Measurements from ENCODE around the gene ELMO1.

ELMO1 gene

DNA sequence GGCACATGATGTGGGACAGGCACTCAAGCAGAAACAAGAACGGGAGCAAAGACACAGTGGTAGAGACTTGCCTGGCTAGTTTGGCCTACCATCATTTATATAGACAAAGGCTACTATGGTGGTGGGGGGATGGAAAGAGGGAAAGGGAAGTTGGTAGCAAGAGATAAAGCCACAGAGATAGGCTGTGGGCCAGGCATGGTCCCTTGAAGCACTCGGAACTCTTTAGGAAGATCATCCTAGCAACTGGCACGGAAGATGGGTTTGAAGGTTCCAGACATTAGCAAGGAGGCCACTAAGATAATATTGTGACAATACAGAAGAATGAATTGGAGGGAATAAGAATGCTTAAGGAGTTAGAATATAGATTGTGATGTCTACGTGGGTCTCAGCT, 319.6 kb downstream of the ELMO1 start:
- no peak for DNase-seq (ENCODE audit: low read depth in 2 of 2)

- DNase-seq (ENCODE audit: low read depth in 2 of 2), result no peak
Measured at GRCh38 chr7:37128327-37129034, 320.2 kb downstream of the ELMO1 start.

DNA sequence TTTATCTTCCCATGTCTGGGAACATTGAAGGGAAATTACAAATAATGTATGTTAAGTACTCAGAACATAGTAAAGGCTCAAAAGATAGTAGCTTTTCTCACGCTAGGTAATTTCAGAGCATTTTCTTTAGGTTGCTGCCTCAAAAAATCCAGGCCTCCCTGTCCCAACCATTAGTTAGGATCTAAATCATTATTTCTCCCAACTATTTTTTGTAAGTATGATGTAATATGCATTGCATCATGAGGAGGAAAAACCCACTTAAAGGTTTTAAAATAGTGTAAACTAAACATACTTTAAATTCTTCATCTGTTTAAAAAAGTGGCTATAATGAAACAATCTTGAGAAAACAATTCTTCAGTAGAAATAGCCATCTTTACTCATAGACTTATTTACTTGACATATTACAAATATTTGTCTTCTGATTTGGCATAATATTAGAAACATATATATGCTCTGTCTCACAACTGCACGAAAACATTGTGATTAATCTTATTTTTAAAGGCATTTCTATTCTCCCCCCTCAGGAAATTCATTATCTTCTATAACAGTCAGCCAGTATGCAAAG, 329.3 kb downstream of the ELMO1 start:
- no peak for DNase-seq (ENCODE audit: low read depth in 2 of 2)

DNA sequence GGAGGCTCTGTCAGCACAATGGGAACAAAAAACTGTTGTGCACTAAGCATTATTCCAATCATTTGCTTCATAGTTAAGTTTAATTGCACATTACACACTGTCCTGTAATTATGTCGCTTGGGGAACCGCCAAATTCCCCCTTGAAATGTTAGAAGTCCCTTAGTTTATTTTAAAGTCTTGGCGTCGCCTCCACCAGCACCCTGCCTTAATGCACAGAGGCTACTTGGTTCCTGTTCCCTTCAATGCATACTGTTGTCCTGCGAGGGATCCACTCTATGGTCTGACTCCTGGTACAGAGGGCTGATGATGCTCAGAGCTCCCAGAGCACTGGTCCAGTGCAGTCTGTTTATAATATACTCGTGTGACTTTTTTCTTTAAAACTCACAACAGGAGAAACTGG, 330.7 kb downstream of the ELMO1 start:
- DNase-seq (ENCODE audit: low read depth in 2 of 2), result no peak

- no peak for DNase-seq (ENCODE audit: low read depth in 2 of 2)
Measured at GRCh38 chr7:37117292-37117691, 331.4 kb downstream of the ELMO1 start.

DNA sequence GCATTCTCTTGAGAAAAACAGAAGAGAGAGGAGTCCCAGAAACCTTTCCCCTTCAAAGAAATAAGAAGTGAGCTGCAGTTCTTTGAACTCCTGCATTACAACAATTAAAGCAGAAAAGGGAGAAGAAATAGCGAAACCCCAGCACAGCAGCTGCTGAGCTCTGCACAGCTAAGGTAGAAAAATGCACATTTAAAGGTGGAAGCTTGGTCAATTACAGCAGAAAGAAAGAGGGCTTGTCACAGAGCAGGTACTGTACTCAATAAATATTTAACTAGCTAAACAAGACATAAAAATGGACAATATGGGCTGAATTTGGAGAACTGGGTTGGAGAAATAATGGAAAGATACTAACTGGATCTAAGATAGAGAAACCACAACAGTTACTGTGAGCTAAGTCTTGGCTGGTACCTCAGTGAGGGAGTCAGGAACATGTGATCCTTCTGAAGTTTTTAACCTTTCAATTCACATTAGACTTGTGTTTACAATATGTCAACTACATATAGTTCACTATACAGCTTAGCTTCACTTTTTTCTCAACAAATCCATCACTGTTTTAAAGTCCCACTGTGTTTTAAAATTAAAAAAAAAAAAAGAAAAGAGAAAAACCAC, 332.5 kb downstream of the ELMO1 start:
- DNase-seq (ENCODE audit: low read depth in 2 of 2), result no peak

DNA sequence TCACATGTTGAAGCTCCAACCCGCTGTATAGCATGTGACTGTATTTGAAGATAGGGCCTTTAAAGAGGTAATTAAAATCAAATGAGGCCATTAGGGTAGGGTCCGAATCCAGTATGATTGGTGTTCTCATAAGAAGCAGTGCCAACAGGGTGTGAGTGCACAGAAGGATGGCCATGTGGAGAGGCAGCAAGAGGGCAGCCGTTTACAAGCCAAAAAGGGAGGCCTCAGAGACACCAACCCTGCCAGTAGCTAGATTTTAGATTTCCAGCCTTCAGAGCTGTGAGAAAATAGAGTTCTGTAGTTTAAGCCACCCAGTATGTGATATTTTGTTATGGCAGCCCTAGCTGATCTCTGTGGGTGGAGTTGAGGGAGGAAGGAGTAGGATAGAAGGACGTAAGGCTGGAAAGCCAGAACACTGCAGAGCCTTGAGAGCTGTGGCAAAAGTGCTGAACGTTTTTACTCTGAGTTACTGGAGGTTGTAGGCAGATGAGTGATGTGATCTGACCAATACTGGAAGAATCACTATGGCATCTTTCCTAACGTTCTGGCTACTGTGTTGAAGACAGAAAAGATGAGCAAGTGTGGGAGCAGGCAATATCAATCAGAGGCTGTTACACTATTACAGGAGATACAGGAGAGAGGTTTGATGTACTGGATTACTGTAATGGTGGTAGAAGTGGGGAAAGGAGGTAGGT, 334.9 kb downstream of the ELMO1 start:
- DNase-seq (ENCODE audit: low read depth in 2 of 2), result no peak

DNA sequence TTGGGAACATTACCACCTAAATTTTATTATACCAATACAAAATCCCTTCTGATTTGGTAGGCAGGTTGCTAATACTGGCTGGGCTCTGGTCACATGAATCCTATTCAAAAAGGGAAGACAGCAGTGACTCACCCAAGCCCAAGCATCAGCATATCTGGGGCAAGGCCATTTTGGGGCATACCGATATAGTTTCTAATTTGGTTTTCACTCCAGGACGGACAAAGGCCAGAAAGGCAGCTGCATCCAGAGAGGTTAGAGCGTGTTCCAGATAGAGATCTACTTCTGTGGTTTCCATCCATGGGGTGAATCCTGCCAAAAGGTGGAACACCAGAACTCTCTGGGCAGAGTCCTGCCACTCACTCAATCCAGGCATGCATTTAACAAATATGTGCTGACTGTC, 335.8 kb downstream of the ELMO1 start:
- DNase-seq (ENCODE audit: low read depth in 2 of 2), result no peak

DNA sequence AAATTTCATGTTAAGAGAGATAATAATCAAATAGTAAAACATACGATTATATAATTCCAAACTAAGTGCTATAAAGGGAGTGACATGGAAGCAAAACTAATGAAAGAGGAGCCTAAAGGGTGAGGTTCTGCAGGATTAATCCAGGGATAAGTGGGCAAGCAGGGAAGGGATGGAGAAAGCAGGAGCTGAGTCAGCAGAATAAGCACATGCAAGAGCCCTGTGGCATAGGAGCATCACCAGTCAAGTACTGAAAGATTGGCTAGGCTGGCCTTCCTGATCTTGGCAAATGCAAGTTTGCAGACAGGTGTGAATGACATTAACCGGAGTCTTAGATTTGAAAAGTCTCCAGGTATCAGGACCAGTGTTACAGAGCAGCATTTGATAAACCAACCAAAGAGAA, 336.4 kb downstream of the ELMO1 start:
- no peak for DNase-seq (ENCODE audit: low read depth in 2 of 2)

- no peak for DNase-seq (ENCODE audit: low read depth in 2 of 2)
Measured at GRCh38 chr7:37111459-37111858, 337.2 kb downstream of the ELMO1 start.

DNA sequence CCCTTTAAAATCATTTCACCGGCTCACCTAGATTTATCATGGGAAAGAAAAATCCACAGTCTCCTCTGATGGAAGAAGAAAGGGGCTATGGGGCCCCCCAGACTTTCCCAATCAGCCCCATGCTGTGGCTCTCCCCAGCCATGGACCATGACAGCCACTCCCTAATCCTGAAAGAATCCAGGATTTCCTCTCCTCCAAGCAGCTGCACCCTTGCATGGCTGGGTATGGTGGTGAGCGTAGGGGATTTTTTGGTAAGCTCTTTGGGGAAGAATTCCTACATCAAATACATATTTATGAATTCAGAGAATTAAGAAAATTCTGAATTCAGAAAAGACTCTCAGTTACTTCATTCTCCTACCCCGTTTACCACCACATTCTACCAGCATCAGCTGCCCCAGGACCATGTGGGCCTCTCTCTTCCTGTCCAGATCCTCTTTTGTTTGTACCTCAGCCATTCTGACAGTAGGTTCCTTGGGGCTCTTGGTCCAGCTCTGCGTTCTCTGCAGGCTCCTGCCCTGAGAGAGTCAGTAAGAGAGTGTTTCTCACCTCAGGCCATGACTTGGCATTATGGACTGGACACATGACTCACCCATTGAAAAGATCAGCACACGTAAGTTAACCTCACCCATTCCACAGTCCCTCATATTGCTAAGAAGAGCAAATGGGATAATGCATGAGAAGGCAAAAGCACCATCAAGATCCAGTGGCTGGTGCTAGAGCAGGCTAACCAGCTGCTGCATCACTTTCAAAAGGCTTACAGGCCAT, 337.8 kb downstream of the ELMO1 start:
- no peak for DNase-seq (ENCODE audit: low read depth in 2 of 2)

DNA sequence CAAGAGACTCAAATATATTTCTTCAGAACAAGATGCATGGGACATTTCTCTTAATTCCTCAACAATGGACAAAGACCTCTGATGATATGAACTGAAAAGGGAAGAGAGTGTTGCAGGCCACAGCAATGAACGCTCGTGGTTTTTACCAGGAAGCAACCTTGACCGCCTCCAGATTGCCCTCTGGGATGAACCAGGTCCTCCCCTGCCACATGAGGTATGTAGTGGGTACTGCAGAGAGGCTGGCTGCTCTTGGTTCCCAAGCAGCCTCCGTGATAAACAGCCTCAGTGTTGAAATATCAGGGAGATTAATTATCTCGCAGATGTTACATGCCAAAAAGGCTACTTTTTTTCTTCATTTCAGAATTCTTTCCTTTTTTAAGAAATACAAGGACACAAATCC, 338.8 kb downstream of the ELMO1 start:
- no peak for DNase-seq (ENCODE audit: low read depth in 2 of 2)

GRCh38 chr7:37109016-37109683, 339.5 kb downstream of the ELMO1 start:
- DNase-seq (ENCODE audit: low read depth in 2 of 2), result no peak

GRCh38 chr7:37108615-37109014, 340.0 kb downstream of the ELMO1 start:
- no peak for DNase-seq (ENCODE audit: low read depth in 2 of 2)

DNA sequence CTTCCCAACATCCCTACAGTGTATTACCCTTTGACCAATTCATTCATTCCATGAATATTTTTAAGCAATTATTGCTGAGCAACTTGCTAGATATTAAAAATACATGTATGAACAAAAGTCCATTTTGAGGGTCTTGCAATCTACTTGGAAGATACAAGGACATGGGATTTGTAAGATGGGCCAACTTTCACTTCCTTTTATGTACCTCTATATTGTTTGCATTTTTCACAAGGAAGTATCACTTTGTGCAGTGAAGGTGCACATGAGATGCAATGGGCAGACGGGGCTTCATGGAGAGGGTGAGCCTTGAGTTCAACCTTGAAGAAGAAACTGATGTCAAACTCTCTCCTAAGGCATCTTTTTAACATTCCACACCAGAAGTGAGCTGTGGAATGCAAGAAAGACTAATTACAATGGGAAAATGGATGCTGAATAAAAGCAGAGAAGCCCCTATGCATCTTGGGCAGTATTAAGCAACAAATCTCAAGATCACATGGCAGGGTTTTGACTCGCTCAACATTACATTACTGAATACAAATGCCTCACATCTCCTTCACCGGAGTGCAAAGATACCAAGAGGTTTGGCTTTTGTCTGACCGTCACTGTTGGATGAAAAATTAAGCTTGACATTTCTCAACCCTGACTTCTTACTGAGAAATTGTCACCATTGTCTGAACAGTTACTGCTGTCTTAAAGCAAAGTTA, 341.5 kb downstream of the ELMO1 start:
- DNase-seq (ENCODE audit: low read depth in 2 of 2), result no peak

GRCh38 chr7:37105762-37106161, 342.9 kb downstream of the ELMO1 start:
- no peak for DNase-seq (ENCODE audit: low read depth in 2 of 2)

DNA sequence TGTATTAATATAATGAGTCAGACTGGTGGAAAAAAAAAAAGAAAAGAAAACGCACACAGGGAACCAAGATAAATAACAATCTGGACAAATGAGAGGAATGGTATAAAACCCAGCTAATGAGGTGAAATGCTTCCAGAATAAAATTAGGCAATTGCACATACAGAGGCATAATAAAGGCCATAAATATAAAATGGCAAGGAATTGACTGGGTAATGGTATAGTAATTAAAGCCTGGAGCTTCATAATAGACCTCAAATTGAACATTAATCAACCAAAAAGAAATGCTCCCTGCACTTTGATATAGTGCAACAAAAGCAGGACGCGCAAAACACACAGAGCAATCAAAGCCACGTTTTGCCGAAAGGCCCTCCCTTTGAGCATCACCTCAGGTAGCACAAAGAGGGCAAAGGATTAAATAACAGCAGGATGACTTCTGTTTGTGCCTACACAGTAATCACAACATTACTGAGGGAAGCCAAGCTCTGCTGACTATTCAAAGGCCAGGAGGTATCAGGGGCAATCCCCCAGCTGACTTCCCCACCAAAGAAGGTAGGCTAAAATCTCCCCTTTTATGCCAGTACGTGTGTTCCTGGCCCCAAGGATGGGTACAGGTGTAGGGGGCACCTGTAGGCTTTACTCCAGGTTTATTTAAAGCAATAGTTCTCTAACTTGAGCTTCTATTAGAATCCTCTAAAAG, 343.7 kb downstream of the ELMO1 start:
- DNase-seq (ENCODE audit: low read depth in 2 of 2), result no peak

GRCh38 chr7:37102518-37103137, 346.0 kb downstream of the ELMO1 start:
- DNase-seq (ENCODE audit: low read depth in 2 of 2), result no peak

DNA sequence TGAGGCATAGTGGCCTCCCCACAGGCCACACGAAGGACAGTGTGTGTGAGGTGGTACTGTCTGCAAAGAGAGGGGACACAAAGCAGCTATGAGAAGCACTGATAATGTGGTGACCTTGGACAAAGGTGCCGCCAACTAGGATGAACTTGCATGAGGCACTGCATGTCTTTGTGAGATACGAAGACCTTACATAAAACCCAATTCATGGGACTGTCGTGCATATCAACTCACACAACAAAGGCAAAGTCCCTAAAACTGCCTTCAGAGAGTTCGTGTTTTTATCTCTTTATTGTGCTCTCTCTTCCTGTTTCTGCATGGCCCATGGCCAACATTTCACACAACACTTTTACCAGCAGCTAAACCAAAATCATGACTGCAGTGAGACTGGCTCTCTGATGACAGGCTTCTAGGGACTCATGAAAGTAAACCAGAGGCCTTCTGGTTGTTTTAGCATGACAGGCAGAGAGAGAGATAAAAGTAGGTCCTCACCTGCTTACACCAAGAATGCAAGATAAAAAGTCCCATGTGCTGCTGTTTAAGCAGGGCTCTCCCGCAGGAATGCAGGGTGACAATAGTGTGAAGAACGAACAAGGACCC, 347.8 kb downstream of the ELMO1 start:
- no peak for DNase-seq (ENCODE audit: low read depth in 2 of 2)

All from stimulated activated CD4-positive, alpha-beta T cell treated with anti-CD3 and anti-CD28 coated beads, Interleukin-1b, Interleukin-23, amount 100 ng/mL, for 4 hours (primary cell).